Breast epithelium (tissue), 3 donors: ENCODE results near the gene COPG2. TPM values are rescaled to one million over a fixed set of nuclear protein-coding genes. Genes with fewer than 3 reads are reported as not detected.

Experiments
- total RNA-seq, 3 donors: library from RNA; depleted of rRNA; stranded (reverse); fragments of >200 nt; gene quantifications; one replicate each; pipeline ENCODE4 v1.1.0, GENCODE V29; 2016

Gene COPG2
- total RNA-seq, 3 donors from 2014 or later: 21.3 to 37.8 (median 27.2) TPM

Other genes with a start within 250 kb of the COPG2 start
- gene CEP41, start 227.7 kb downstream of the COPG2 start, total RNA-seq: 1 to 10 TPM; 5.9 to 8.9 (median 7.0) TPM
- gene MEST, start 176.7 kb downstream of the COPG2 start, total RNA-seq: 10 to 100 TPM; 54.9 to 95.7 (median 60.3) TPM
- gene TSGA13, start 17.8 kb upstream of the COPG2 start, total RNA-seq: not detected
- gene KLF14, start 65.5 kb upstream of the COPG2 start, total RNA-seq: under 1 TPM in 2 of 3 donors, not detected in 1; 0.15 to 0.80 TPM